ENCODE data around the gene PHLDA2. TPM values are rescaled to one million over a fixed set of nuclear protein-coding genes. Genes with fewer than 3 reads are reported as not detected.

The PHLDA2 gene
- total and polyA plus RNA-seq, 9 of the 15 experiments (the other 6 are each of a cell fraction or from before 2014, with no cell fraction given) = 0.43 to 42.4 (median 4.7) TPM

GRCh38 chr11:2901854-2902783 lies 27.1 kb downstream of the PHLDA2 start (continued):
- TF ChIP-seq ZNF277 (CRISPR knock-in tag; IDR thresholded peaks at IDR 0.05; ENCODE audit: borderline replicate concordance) (no peak), NFIC (IDR thresholded peaks at IDR 0.05) (peak; percentile 29; the same call in 1 of the 2 replicates), ZFP30 (CRISPR knock-in tag; IDR thresholded peaks at IDR 0.05; ENCODE audit: borderline replicate concordance) (no peak), ZNF699 (CRISPR knock-in tag; IDR thresholded peaks at IDR 0.05; ENCODE audit: insufficient replicate concordance) (no peak), SP2 (IDR thresholded peaks at IDR 0.05; ENCODE audit: extremely low read depth, low read depth, low read length, poor library complexity, severe bottlenecking) (no peak), BRF2 (IDR thresholded peaks at IDR 0.05; ENCODE audit: borderline replicate concordance, insufficient read depth, insufficient read length) (no peak), HNRNPL (IDR thresholded peaks at IDR 0.05; ENCODE audit: low read depth, low read length) (peak; percentile 55; the same call in 1 of the 2 replicates), SPI1 (IDR thresholded peaks at IDR 0.05; ENCODE audit: borderline replicate concordance, low read depth, low read length) (peak; percentile 90), HLTF (IDR thresholded peaks at IDR 0.05) (0 out of 2 replicates have a peak, but pooled peaks have one; percentile 45), KLF1 (tag; IDR thresholded peaks at IDR 0.05) (no peak), XRCC4 (IDR thresholded peaks at IDR 0.05; ENCODE audit: extremely low read depth, insufficient read depth, insufficient read length) (no peak), MEF2D (tag; conservative IDR thresholded peaks at IDR 0.05; ENCODE audit: low read depth) (no peak), C11orf30 (IDR thresholded peaks at IDR 0.05; ENCODE audit: low read depth) (peak; percentile 83), EGR1 (conservative IDR thresholded peaks at IDR 0.05) (no peak), EP300 (IDR thresholded peaks at IDR 0.05; ENCODE audit: low read length) (no peak), HMBOX1 (IDR thresholded peaks at IDR 0.05) (no peak), ZNF3 (CRISPR knock-in tag; IDR thresholded peaks at IDR 0.05) (no peak), CBX5 (IDR thresholded peaks at IDR 0.05; ENCODE audit: borderline replicate concordance, low read depth) (no peak), NRF1 (conservative IDR thresholded peaks at IDR 0.05 in 1 of 2, IDR thresholded peaks at IDR 0.05 in 1 of 2) (peak; percentile 34 to 56; a peak in 3 of 4 replicates), SRF (CRISPR knock-in tag; IDR thresholded peaks at IDR 0.05) (peak in 1 of 2 experiments; percentile 65; a peak in 1 of 4 replicates), KLF6 (CRISPR knock-in tag; IDR thresholded peaks at IDR 0.05; ENCODE audit: borderline replicate concordance) (no peak), TCFL5 (CRISPR knock-in tag; conservative IDR thresholded peaks at IDR 0.05) (no peak), ATF4 (CRISPR knock-in tag; IDR thresholded peaks at IDR 0.05) (no peak), SMARCE1 (IDR thresholded peaks at IDR 0.05) (no peak), ZNF121 (CRISPR knock-in tag; conservative IDR thresholded peaks at IDR 0.05) (no peak)

Data from K562 (cell line).